ENCODE results near the gene EPHB2. TPM values are rescaled to one million over a fixed set of nuclear protein-coding genes. Genes with fewer than 3 reads are reported as not detected.

The EPHB2 gene
- total RNA-seq, 4 donors from 2014 or later, result 0.32 to 4.0 (median 1.7) TPM

DNA sequence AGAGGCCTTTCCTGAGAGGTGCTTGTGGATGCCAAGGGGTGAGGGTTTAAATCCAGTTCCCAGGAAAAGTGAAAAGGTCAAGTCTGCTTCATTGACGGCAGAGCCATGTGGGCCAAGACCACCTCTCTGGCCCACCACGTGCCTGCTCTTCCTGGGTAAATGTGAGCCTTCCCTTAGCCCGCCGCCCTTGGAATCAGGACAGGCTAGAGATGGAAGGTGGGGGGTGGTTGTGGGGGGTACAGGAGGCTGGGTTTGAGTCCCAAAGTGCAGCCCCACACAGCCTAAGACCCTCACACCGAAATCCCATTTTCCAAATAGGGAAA is 104.4 kb downstream of the EPHB2 start:
- 80% methylated on average over 5 of the region's 5 CpGs for WGBS
- Histone ChIP-seq H3K27ac (no peak overlapping the region), H3K9me3 (no peaks in the 10 kb centered on the region), H3K4me1 (peaks cover 15% of the 10 kb centered on the region), H3K4me3 (no peak overlapping the region), H3K36me3 (no peaks in the 10 kb centered on the region), H3K27me3 (no peaks in the 10 kb centered on the region)
- no peak for DNase-seq (ENCODE audit: low spot score in 2 of 2)
- TF ChIP-seq, protein P1, sequence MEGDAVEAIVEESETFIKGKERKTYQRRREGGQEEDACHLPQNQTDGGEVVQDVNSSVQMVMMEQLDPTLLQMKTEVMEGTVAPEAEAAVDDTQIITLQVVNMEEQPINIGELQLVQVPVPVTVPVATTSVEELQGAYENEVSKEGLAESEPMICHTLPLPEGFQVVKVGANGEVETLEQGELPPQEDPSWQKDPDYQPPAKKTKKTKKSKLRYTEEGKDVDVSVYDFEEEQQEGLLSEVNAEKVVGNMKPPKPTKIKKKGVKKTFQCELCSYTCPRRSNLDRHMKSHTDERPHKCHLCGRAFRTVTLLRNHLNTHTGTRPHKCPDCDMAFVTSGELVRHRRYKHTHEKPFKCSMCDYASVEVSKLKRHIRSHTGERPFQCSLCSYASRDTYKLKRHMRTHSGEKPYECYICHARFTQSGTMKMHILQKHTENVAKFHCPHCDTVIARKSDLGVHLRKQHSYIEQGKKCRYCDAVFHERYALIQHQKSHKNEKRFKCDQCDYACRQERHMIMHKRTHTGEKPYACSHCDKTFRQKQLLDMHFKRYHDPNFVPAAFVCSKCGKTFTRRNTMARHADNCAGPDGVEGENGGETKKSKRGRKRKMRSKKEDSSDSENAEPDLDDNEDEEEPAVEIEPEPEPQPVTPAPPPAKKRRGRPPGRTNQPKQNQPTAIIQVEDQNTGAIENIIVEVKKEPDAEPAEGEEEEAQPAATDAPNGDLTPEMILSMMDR (IDR thresholded peaks at IDR 0.05), result no peak
- TF ChIP-seq POLR2AphosphoS5 (IDR thresholded peaks at IDR 0.05) (no peak), EP300 (IDR thresholded peaks at IDR 0.05) (no peak), POLR2A (IDR thresholded peaks at IDR 0.05) (no peak)

- no peak overlapping the region for H3K27ac ChIP-seq
These were observed 104.9 kb downstream of the EPHB2 start for GRCh38 chr1:22815421-22816066.

DNA sequence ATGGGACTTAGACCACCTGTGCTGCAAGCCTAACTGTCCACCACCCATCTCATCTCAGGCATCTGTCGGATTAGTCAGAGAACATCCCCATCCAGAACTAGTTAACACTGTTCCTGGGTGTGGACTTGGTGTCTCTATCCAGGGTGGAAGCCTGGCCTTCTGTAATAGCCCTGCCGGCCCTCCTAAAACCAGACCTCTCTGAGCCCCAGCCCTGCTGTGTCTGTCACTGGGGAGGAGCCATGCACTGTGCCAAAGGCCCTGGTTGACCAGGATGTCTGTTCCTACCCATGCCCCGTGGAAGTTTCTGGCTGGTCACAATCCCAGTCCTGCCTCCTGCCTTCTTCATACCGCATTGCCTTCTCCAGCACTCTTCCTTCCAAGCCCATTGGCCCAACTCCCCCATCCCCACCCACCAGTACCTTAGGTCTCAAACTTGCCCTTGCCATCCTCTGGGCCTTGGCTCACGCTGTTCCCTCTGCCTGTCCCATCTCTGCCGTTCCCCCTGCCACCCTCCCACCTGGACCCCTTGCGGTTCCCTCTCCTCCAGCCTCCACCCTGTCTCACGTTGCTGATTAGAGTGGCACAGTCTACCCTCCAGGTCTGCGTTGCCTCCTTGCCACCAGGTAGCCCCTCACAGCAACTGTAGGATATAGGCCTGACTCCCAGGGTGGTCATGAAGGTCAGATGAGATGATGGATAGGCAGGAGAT is 105.6 kb downstream of the EPHB2 start:
- 83% methylated on average over 9 of the region's 9 CpGs for WGBS
- Histone ChIP-seq H3K27me3 (no peaks in the 10 kb centered on the region), H3K9me3 (no peaks in the 10 kb centered on the region), H3K36me3 (no peaks in the 10 kb centered on the region), H3K4me1 (peaks cover 15% of the 10 kb centered on the region), H3K27ac (no peak overlapping the region), H3K4me3 (no peak overlapping the region)
- no peak for DNase-seq (ENCODE audit: low spot score in 2 of 2)
- no peak for TF ChIP-seq POLR2A (IDR thresholded peaks at IDR 0.05)
- TF ChIP-seq EP300 (IDR thresholded peaks at IDR 0.05), result no peak
- TF ChIP-seq, protein P1 (IDR thresholded peaks at IDR 0.05), result no peak
- no peak for TF ChIP-seq POLR2AphosphoS5 (IDR thresholded peaks at IDR 0.05)

More at GRCh38 chr1:22815421-22816066, 104.9 kb downstream of the EPHB2 start:
- no peak for DNase-seq (ENCODE audit: low spot score in 2 of 2)
- Histone ChIP-seq H3K36me3 (no peaks in the 10 kb centered on the region), H3K27me3 (no peaks in the 10 kb centered on the region), H3K9me3 (no peaks in the 10 kb centered on the region), H3K4me3 (no peak overlapping the region), H3K4me1 (peaks cover 15% of the 10 kb centered on the region)
- TF ChIP-seq EP300 (IDR thresholded peaks at IDR 0.05) (no peak), POLR2AphosphoS5 (IDR thresholded peaks at IDR 0.05) (no peak), POLR2A (IDR thresholded peaks at IDR 0.05) (no peak)
- TF ChIP-seq, protein P1 (IDR thresholded peaks at IDR 0.05), result no peak
- WGBS, result 60% methylated on average over 8 of the region's 12 CpGs

DNA sequence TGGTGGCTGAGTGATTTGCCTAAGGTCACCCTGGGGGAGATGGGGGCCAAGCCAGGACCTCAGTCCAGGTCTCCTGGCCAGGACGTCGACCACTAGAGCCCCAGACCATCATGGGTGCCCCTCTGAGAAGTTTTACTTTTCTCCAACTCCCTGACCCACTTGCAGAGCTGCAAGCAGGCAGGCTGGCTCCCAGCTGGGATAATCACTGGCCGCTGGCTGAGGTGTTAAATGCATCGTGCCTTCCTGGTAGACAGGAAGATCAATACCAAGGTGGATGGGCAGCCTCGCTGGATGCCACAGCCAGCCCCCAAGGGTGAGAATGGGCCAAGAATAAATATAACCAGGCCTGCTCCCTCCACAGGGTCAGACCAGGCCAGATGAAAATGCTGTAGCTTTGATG is 106.2 kb downstream of the EPHB2 start:
- H3K36me3 ChIP-seq, result no peaks in the 10 kb centered on the region
- TF ChIP-seq POLR2AphosphoS5 (IDR thresholded peaks at IDR 0.05), result no peak
- TF ChIP-seq, protein P1 (IDR thresholded peaks at IDR 0.05), result no peak
- no peak for TF ChIP-seq EP300 (IDR thresholded peaks at IDR 0.05)
- no peak for TF ChIP-seq POLR2A (IDR thresholded peaks at IDR 0.05)
- no peaks in the 10 kb centered on the region for H3K27me3 ChIP-seq
- whole genome bisulfite sequencing, result 94% methylated on average over 5 of the region's 5 CpGs
- no peak overlapping the region for H3K4me3 ChIP-seq
- H3K27ac ChIP-seq, result no peak overlapping the region
- no peak for DNase-seq (ENCODE audit: low spot score in 2 of 2)
- peaks cover 15% of the 10 kb centered on the region for H3K4me1 ChIP-seq
- no peaks in the 10 kb centered on the region for H3K9me3 ChIP-seq

- H3K27ac ChIP-seq, result no peak overlapping the region
- no peak for TF ChIP-seq POLR2AphosphoS5 (IDR thresholded peaks at IDR 0.05)
- TF ChIP-seq EP300 (IDR thresholded peaks at IDR 0.05), result no peak
- TF ChIP-seq, protein P1 (IDR thresholded peaks at IDR 0.05), result no peak
- TF ChIP-seq POLR2A (IDR thresholded peaks at IDR 0.05), result no peak
- no peak for DNase-seq (ENCODE audit: low spot score in 2 of 2)
- H3K9me3 ChIP-seq, result no peaks in the 10 kb centered on the region
- H3K27me3 ChIP-seq, result no peaks in the 10 kb centered on the region
- H3K36me3 ChIP-seq, result no peaks in the 10 kb centered on the region
- peaks cover 15% of the 10 kb centered on the region for H3K4me1 ChIP-seq
- H3K4me3 ChIP-seq, result no peak overlapping the region
- no CpG with 5 or more reads among the region's 5 CpGs for WGBS
These were observed 106.8 kb downstream of the EPHB2 start for GRCh38 chr1:22817462-22817861.

Measured in suprapubic skin (tissue), 4 donors.